Sigmoid colon (tissue), 7 donors: ENCODE measurements around the gene GLDC. TPM values are rescaled to one million over a fixed set of nuclear protein-coding genes. Genes with fewer than 3 reads are reported as not detected.
"Not testable (repeated sequence)": the region's sequence is repeated elsewhere in the genome, so short reads cannot be mapped to it uniquely, and the experiment has no call there.

ENCODE experiments used
- DNase-seq: peaks from one replicate; pipeline ENCODE4 v3.0.0-alpha.2; 2019
- H3K27ac ChIP-seq, 4 donors: fragments of 200-600 bp; sonication (generic); one replicate each; pipeline ENCODE4 v1.5.1; 2016 to 2019; ENCODE audit warnings: mild to moderate bottlenecking in 1 of 4
- H3K27me3 ChIP-seq, 3 donors: fragments of 200-600 bp; sonication (generic); one replicate each; pipeline ENCODE4 v1.5.1; 2019; ENCODE audit warnings: mild to moderate bottlenecking in 1 of 3
- H3K36me3 ChIP-seq, 4 donors: fragments of 200-600 bp; sonication (generic); one replicate each; pipeline ENCODE4 v1.5.1; 2016 to 2019
- H3K4me1 ChIP-seq, 4 donors: fragments of 200-600 bp; sonication (generic); one replicate each; pipeline ENCODE4 v1.5.1; 2017 to 2019
- H3K4me3 ChIP-seq, 4 donors: fragments of 200-600 bp; sonication (generic); one replicate each; pipeline ENCODE4 v1.5.1; 2017 to 2019; ENCODE audit warnings: mild to moderate bottlenecking in 2 of 4, moderate library complexity in 1 of 4
- H3K9me3 ChIP-seq, 4 donors: fragments of 200-600 bp in 3 of 4; sonication (generic) in 3 of 4; one replicate each; pipeline versions ENCODE4 v1.5.1 to v1.6.1; 2013 to 2019
- CTCF ChIP-seq, 4 experiments: fragments of 450-650 bp in 3 of 4; fragments of 200-600 bp in 1 of 4; IDR thresholded peaks; one replicate each; pipeline ENCODE4 v1.5.1; 2016 to 2019; ENCODE audit warnings: antibody characterized with exemption in 4 of 4, mild to moderate bottlenecking in 3 of 4, moderate library complexity in 2 of 4
- EP300 ChIP-seq, 4 donors: sonication (generic); formaldehyde crosslinking; IDR thresholded peaks; one replicate each; pipeline ENCODE4 v1.6.1; 2017; ENCODE audit warnings: antibody characterized with exemption in 4 of 4
- POLR2A ChIP-seq, 2 donors: fragments of 450-650 bp; IDR thresholded peaks; one replicate each; pipeline ENCODE4 v1.6.1; 2016; ENCODE audit warnings: antibody characterized with exemption in 2 of 2, mild to moderate bottlenecking in 2 of 2, moderate library complexity in 2 of 2
- POLR2AphosphoS5 ChIP-seq, 4 donors: sonication (generic); formaldehyde crosslinking; IDR thresholded peaks; one replicate each; pipeline ENCODE4 v1.6.1; 2017; ENCODE audit warnings: antibody characterized with exemption in 4 of 4
- WGBS, 2 donors: extraction: QIAGEN DNeasy Blood & Tissue Kit; methylation state at CpG; one replicate each; pipeline ENCODE4 v1.1.7; 2013; 5-methylcytosine and 5-hydroxymethylcytosine counted together
- intact Hi-C: fragments of 100-400 bp; cut with DNase I; formaldehyde crosslinking; loops from one replicate; pipeline ENCODE4 v1.15.1; 2023
- polyA plus RNA-seq, 3 donors: library from polyadenylated mRNA; stranded (reverse); fragments of 200-250 nt; gene quantifications; one replicate each; pipeline ENCODE4 v1.2.3, GENCODE V29; 2013
- total RNA-seq, 4 donors: library from RNA; depleted of rRNA; stranded (reverse); fragments of >200 nt; gene quantifications; one replicate each; pipeline ENCODE4 v1.1.0, GENCODE V29; 2016
- donor health status: healthy with polysubstance abuse.
- donor health status: Bipolar disorder and iron deficiency.
- donor health status: healthy.

GLDC gene
- total and polyA plus RNA-seq, 7 donors, result 0.51 to 1.8 (median 1.2) TPM; not detected in 4

GRCh38 chr9:6625363-6625762, 20.2 kb downstream of the GLDC start:
- Histone ChIP-seq H3K4me1 (no peaks in the 10 kb centered on the region), H3K27ac (no peak overlapping the region), H3K36me3 (no peaks in the 10 kb centered on the region), H3K9me3 (no peaks in the 10 kb centered on the region), H3K4me3 (no peak overlapping the region), H3K27me3 (peaks cover 0 to 9% (median 0%) of the 10 kb centered on the region in 3 donors)
- TF ChIP-seq CTCF (IDR thresholded peaks at IDR 0.05), result no peak
- no peak for TF ChIP-seq POLR2AphosphoS5 (IDR thresholded peaks at IDR 0.05)
- TF ChIP-seq EP300 (IDR thresholded peaks at IDR 0.05), result no peak
- TF ChIP-seq POLR2A (IDR thresholded peaks at IDR 0.05), result no peak
- intact Hi-C loops, result no loop called here
- WGBS, 2 donors, result 46 to 90% methylated on average over 2 of the region's 2 CpGs
- DNase-seq, result no peak

- H3K36me3 ChIP-seq, intact Hi-C loops, H3K4me1 ChIP-seq, DNase-seq, H3K27ac ChIP-seq, H3K9me3 ChIP-seq, H3K27me3 ChIP-seq, H3K4me3 ChIP-seq: not testable (repeated sequence)
- 87 to 97% methylated on average over 8 to 29 of the region's 29 CpGs for WGBS, 2 donors
Measured at GRCh38 chr9:6622784-6623183, 22.7 kb downstream of the GLDC start.

GRCh38 chr9:6620796-6621195, 24.7 kb downstream of the GLDC start:
- Histone ChIP-seq H3K27ac (no peak overlapping the region), H3K36me3 (no peaks in the 10 kb centered on the region), H3K27me3 (peaks cover 0 to 9% (median 0%) of the 10 kb centered on the region in 3 donors), H3K9me3 (no peaks in the 10 kb centered on the region), H3K4me1 (no peaks in the 10 kb centered on the region), H3K4me3 (no peak overlapping the region)
- WGBS, 2 donors, result 86 to 91% methylated on average over 5 of the region's 5 CpGs
- DNase-seq, result no peak
- intact Hi-C loops, result no loop called here
- TF ChIP-seq CTCF (IDR thresholded peaks at IDR 0.05), result no peak
- no peak for TF ChIP-seq EP300 (IDR thresholded peaks at IDR 0.05)
- no peak for TF ChIP-seq POLR2A (IDR thresholded peaks at IDR 0.05)
- TF ChIP-seq POLR2AphosphoS5 (IDR thresholded peaks at IDR 0.05), result no peak

- intact Hi-C loops, result no loop called here
- Histone ChIP-seq H3K9me3 (no peaks in the 10 kb centered on the region), H3K4me3 (no peak overlapping the region), H3K27ac (no peak overlapping the region), H3K4me1 (no peaks in the 10 kb centered on the region), H3K36me3 (no peaks in the 10 kb centered on the region), H3K27me3 (peaks cover 0 to 9% (median 0%) of the 10 kb centered on the region in 3 donors)
- DNase-seq, result no peak
- TF ChIP-seq POLR2AphosphoS5 (IDR thresholded peaks at IDR 0.05) (no peak), POLR2A (IDR thresholded peaks at IDR 0.05) (no peak), CTCF (IDR thresholded peaks at IDR 0.05) (no peak), EP300 (IDR thresholded peaks at IDR 0.05) (no peak)
- WGBS, 2 donors, result 91% methylated on average over 3 of the region's 3 CpGs
Measured at GRCh38 chr9:6620353-6620752, 25.2 kb downstream of the GLDC start.

GRCh38 chr9:6619909-6620308, 25.6 kb downstream of the GLDC start:
- no peaks in the 10 kb centered on the region for H3K9me3 ChIP-seq
- DNase-seq, result no peak
- no peak overlapping the region for H3K27ac ChIP-seq
- intact Hi-C loops, result no loop called here
- TF ChIP-seq EP300 (IDR thresholded peaks at IDR 0.05) (no peak), CTCF (IDR thresholded peaks at IDR 0.05) (no peak), POLR2A (IDR thresholded peaks at IDR 0.05) (no peak), POLR2AphosphoS5 (IDR thresholded peaks at IDR 0.05) (no peak)
- no peak overlapping the region for H3K4me3 ChIP-seq
- WGBS, 2 donors, result 94 to 95% methylated on average over 6 of the region's 6 CpGs
- no peaks in the 10 kb centered on the region for H3K36me3 ChIP-seq
- peaks cover 0 to 5% (median 0%) of the 10 kb centered on the region in 3 donors for H3K27me3 ChIP-seq
- no peaks in the 10 kb centered on the region for H3K4me1 ChIP-seq
